Measurements from ENCODE around the gene NSUN5.
"Not testable (repeated sequence)": the region's sequence is repeated elsewhere in the genome, so short reads cannot be mapped to it uniquely, and the experiment has no call there.

- TF ChIP-seq EZH2phosphoT487 (IDR thresholded peaks at IDR 0.05; ENCODE audit: borderline replicate concordance, low read depth, low read length); CTCF (conservative IDR thresholded peaks at IDR 0.05; ENCODE audit: low read length): not testable (repeated sequence)
Observed at GRCh38 chr7:73325424-73325823, 16.8 kb upstream of the NSUN5 start.
